Measurements from ENCODE around the gene FPR3.
"Not testable (repeated sequence)": the region's sequence is repeated elsewhere in the genome, so short reads cannot be mapped to it uniquely, and the experiment has no call there.

Gene FPR3

DNA sequence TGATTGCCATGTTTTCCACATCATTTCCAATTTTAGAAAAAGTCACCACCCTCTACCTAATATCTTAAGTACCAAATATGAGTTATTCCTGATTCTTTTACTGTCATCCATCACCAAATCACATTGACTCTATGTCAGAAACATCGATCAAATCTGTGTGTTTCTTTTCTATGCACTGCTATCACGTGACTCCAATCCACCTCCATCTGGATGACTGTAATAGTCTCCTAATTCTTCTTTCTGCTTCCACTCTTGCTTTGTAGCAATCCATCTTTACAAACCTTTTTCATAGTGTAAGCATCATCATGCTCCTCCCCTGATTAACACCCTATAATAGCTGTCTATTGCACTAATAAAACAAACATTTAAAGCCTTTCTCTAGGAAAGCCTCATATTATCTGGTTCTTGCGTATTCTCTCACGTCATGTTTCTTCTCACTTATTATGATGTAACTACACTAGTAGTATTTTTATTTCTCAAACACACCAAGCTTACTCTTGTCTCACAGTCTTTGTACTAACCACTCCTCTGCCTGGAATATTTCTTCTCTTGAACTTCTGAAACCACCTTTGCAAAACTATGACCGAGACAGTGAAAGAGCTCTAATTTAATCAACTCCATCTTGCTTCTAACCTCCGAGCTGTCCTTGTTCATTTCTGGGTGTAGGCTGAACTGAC lies 10.7 kb upstream of the FPR3 start:
- no peak for DNase-seq

DNA sequence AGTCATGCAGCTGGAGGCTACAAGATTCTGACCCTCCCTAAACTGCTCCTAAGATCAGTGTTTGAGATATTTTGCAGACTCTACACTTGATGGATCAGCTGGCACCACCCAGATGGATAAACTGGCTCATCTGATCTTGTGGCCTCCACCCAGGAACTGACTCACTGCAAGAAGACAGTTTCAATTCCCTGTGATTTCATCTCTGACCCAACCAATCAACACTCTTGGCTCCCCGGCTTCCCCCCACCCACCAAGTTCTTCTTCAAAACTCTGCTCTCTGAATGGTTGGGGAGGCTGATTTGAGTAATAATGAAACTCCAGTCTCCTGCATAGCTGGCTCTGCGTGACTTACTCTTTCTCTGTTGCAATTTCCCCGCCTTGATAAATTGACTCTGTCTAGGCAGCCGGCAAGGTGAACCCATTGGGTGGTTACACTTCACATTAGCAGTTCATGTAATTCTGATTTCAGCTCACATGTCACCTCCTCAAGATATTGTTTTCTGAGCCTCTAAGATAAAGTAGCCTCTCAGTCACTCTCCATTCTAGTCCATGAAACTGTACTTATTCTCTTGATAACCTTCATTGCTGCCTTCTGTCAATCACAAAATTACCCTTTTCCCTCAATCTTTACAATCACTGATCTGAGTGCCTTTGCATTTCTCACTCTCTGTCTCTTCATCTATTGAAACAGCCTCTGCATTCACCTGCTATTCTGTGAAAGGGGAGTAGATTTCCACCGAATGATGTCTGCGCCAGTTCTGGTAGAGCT lies 9.9 kb upstream of the FPR3 start:
- DNase-seq: peak; percentile 1 to 4

DNA sequence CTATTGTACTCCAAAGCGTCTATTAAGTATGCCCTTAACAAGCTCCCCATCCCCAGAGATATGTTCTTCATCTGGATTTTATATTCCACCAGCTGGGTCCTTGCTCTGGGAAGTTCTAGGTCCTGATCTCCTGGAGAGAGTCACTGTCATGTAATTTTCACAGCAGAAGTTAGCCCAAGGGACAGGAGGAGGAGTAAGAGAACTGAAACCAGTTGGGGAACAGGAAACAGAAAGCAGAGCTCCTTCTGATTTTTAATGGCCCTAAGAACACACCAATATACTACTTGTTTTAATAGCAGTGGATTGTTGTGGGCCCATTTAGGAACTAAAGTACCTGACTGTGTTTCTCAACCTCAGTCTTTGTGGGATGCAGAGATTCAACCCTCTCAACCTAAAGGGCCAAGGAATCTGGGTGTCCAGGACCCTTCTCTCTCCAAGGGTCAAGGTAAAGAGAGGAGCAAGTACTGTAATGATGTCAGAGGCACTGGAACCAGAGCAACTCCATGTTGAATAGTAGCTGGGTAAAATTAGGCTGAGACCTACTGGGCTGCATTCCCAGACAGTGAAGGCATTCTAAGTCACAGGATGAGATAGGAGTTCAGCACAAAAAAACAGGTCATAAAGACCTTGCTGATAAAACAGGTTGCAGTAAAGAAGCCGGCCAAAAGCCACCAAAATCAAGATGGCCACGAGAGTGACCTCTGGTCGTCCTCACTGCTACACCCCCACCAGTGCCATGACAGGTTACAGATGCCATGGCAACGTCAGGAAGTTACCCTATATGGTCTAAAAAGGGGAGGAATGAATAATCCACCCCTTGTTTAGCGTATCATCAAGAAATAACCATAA lies 8.1 kb upstream of the FPR3 start:
- no peak for DNase-seq

DNA sequence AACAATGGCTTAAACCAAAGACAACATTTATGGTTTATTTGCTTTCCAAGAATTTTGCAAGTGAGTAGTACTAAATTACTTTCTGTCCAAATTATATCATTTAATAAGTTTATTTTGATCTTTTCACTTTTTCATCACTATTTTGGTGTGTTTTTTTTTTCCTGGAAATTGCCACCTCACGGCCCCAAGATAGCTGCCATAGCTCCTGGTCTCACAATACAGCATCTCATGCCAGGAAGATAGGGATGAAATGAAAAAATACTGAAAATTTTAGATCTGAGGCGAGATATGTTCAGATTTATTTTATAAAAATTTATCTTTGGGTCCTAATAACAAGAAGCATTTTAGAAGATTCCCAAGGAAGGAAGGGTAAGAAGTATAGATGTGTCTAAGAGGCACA lies 6.9 kb upstream of the FPR3 start:
- no peak for DNase-seq

DNA sequence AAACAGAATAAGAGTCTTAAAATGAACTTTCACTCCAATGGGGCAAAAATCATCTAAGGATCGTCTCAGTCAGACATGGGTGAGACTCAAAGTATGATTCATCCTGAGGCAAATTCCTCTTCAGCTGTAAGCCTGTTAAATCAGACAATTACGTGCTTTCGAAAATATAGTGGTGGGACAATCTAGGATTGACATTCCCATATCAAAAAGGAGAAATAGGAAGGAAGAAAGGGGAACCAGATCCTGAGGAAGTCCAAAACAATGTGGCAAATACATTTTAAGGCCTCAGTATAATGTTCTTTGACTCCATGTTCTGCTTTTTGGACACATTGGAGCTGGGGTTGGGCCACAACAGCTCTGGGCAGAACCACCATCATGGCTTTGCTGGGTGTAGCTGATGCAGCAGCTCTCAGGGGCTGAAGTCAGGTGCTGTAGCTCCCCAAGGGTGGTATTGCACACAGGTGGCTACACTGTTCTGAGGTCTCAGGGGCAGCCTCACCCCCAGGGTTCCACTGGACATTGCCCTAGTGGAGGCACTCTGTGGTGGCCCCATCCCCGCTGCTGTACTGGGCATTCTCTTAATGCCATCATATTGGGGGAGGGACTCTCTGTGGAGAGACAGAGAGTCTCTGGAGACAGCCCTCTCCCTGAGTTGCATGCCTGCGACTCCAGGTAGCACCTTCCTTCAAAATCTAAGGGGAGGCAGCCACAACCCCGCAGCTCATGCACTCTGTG lies 5.7 kb upstream of the FPR3 start:
- no peak for DNase-seq

DNA sequence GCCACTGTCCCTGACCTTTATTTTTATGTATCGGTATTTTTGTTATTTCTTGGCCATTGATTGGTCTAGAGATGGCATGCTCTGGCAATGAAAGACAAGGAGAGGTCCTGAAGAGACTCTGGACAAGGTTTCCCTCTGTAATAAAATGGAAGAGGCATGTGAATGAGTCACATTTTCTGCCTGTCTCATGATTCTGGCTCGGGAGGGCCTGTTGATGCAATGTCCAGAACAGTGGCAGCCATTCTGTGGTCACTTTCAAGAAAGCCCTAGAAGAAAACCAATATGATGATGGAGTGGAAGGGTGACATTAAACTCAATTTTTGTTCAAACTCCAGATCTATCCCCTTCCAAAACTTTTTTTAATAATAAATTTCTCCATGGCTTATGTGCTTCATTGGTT lies 2.0 kb upstream of the FPR3 start:
- no peak for DNase-seq

DNA sequence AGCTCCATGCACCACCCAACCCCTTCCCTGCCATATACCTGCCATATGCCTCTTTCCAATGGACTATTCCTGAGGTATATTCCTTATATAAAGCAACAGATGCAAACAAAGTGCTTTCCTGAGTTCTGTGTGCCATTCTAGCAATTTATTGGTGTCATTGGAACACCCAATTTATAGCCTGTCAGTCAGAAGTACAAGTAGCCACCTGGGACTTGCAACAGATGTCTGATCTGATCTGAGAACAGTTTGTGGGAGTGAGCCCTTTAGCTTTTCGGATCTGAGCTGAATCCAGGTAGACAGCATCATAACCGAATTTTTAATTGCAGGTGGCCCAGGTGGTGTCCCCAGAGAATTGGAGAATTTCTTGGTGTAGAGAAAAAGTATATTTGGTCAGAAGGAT lies 963 bp upstream of the FPR3 start:
- no peak for DNase-seq

DNA sequence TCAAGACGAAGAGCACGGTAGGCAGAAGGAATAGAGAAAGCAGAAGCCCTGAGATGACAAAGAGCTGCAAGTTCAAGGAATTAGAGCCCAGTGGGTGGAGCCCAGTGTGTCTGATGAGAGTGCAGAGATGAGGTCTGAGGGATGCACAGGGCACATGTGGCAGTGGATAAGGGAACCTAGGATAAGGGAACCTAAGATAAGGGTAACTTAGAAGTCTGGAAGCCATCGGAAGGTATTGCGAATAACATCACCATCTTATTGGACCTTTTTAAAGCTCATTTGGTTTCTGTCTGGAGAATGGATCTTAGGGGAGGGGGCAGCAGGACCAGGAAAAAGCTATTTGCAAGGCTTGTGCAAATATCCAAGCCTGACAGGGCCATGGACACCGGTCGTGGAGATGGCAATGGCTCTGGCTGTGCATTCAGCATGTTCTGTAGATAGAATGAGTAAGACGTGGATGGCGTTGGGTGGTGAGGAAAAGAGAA lies 1.3 kb downstream of the FPR3 start:
- DNase-seq: no peak

DNA sequence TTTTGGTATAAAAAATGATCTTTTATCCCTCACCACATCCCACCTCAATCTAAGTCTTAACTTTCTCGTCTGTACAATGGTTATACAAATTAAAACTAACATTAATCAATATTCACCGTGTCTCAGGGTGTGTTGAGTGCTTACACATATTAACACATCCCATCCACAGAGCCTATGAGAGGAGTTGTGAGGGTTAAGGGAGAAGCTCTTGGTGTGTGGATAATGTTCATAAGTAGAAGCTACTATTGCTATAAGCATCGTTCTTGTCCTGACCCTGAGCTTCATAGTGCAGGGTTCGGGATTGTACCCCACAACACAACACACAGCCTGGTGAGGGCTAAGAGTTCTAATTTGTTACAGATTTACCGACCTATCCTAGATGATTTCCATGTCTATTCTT lies 2.5 kb downstream of the FPR3 start:
- DNase-seq: no peak

DNA sequence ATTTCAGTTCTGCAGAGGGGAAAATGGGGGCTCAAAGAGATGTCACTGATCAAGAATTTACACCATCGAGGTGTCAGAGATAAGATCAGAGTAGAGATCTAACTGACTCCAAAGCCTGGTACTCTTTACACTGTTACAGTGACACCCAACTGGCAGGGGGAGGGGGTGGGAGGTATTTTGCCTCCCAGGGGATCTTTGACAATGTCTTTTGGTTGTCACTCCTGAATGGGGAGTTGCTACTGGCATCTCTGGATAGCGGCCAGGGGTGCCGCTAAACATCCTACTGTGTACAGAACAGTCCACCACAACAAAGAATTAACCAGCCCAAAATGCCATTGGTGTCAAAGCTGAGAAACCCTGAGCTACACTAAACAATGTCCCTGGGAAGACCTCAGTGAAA lies 3.1 kb downstream of the FPR3 start:
- no peak for DNase-seq

DNA sequence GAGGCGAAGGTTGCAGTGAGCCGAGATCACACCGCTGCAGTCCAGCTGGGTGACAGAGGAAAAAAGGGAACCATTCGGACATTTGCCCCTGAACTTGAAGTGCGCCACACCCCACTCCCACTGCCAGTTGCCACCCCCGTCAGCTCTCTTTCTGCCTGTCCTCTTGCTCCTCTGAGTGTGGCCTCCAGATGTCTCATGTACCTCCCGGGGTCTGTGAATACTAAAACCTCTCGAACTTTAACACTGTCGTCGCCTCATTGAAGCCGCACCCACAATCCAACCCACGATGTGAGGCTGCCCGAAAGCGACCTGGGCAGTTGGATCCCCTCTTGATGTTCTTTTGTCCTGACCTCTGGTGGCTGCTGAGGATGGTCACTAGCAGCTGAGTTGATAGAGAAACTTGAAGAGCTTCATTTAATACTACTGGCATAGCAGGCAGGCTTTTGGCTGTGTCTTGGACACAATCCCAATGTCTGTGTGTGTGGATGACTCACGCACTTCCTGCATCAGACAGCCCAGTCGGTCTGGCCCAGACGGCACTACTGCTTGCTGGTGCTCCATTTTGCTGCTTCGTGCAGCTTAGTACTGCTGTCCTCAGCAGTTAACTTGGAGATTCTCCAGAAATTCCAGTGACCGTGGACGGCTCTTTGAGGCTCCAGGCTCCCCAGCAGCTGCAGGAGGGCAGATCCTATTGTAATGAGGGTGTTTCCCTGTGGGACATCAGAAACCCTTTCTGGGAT lies 4.2 kb downstream of the FPR3 start:
- no peak for DNase-seq

DNA sequence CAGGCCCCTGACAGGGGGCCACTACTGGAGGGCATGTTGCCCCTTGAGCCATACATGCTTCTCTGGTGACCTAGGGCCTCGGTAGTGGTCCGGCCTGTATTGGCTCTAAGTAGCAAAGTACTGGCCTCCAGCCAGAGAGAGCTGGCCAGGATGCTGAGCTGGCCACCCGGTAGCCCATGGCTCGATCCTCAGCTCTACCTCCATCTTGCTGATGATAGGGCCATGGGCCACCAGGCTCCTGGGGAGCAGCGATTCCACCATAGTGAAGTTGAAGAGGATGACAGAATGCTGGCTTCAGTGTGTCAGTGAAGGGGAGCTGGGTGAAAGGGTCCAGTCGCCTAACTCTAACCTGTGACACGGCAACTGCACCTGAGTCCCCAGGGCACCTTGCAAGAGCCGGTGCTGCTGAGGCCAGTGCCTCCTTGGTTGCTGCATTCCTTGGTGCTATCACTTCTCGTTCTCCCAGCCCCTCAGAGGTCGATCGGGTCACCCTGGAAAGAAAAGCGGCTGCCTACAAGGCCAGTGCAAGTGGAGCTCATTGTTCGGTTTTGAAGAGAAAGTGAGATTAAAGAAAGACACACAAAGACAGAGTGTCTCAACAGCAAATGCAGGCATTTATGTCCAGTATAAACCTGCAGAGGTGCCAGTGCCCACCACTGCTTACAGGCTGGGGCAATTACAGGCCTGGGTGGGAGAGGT lies 5.0 kb downstream of the FPR3 start:
- no peak for DNase-seq

DNA sequence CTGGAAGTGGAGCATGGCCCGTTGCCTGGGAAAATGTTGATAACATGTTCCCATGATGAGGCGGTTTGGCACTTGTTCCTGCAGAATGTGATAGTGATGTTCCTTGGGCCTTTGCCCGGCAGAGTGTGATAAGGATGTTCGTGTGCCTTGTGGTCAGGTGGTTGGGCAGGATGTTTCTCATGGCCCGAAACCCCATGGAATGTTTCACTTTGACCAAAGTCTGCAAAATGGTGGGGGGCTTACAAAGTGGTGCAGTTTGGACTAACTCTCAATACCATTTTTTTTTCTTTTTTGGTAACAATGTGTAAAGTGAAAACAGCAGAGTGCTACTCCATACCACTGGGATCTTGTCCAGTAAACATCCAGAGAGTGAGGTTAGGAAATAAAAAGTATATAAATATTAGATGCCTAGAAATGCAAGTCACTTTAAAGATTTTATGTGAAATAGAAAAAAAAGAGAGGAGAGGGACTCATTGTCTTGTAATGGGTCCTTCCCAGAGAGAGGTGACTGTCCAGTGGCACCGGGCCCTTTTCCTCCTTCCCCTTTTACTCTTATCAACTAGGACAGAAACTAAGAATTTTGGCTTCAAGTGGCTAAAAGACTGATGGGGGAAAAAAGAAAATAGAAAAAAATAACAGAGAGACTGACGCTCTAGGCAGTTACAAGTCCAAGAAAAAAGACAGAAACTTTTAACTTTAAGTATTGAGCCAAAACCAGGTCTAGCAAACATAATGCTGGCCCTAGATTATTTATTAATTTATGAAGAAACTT lies 5.7 kb downstream of the FPR3 start:
- no peak for DNase-seq

DNA sequence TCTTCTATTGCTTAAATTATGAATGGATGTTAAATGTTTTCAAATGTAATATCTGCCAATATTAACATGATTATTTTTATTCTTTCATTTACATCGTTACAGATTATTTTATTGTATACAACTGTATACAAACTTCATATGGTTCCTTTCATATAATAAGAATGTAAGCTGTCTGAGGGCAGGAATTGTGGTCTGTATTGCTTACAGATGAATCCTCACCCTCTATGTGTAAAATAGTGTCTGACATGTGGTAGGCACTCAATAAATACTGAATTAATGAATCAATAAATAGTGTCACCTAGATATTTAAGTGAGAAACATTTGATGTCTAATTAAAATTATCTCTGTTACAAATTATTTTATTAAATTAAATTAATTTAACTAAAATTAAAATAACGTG lies 7.8 kb downstream of the FPR3 start:
- no peak for DNase-seq

DNA sequence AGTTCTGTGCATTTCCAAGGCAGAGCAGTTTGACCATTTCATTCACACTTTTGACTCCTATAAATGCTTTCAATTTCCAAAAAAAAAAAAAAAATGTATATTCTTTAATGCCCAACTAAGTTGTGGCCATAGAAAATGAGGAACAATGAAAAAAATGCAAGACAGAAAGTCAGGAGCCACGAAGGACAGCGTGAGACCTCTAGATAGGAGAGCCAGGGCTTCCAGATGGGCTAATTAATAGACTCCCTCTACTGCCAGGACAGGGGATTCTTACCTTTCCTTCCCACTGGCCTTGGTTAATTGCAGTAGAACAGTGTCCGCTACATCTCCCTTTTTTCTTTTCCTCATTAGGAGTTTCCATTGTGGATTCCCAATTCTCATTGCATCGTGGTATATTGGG lies 8.6 kb downstream of the FPR3 start:
- DNase-seq: no peak

DNA sequence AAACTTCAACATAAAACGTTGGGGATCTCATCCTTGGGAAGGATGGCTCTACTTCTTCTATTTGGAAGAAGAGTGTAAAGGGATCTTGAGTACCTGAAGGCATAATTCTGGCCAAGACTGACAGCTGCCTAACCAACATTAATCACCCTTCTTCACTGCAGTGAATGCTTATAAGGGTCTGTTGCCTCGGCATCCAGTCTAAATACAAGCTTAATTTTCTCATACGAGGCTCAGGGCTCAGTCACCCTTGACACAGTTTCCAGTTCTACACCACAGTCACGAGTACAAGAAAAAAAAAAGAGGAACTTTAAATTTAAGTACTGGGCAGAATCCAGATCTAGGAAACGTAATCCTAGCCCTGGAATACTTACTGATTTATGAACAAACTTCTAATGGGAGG lies 9.0 kb downstream of the FPR3 start:
- DNase-seq: no peak

DNA sequence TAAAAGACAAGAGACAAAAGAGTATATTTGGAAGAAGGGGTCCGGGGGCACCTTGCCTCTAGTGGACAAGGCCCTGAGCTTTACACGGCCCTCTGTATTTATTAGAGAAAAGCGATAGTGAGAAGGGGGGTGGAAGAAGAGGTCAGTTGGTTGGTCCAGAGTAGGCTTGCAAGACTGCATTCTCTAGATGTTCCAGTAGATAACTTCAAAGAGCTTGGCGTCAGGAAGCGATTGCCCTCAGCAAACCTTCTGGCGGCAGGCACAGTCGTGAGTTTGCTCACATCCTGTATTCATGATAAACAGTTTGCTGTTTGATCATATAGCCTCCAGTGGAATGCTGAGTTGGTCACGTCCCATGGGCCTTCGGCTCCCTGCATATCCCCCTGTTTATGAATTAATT lies 9.8 kb downstream of the FPR3 start:
- not testable (repeated sequence) for DNase-seq

DNA sequence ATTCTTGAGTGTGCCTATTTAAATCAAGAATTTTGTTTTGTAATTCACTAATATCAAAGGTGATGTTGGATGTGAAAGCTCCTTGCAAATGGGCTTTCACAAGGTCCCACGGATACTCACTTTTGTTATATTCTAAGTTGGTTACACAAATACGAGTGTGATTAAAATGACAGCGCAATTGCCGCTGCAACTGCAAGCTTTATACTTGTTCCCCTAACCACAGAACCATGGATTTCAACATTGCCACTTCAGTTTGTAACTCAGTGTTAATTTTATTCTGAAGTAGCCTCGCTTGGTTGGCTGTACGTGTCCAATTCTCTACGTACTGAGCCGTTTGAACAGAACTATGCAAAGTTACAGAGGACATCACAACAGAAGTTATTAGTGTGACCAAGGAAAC lies 10.4 kb downstream of the FPR3 start:
- not testable (repeated sequence) for DNase-seq

DNA sequence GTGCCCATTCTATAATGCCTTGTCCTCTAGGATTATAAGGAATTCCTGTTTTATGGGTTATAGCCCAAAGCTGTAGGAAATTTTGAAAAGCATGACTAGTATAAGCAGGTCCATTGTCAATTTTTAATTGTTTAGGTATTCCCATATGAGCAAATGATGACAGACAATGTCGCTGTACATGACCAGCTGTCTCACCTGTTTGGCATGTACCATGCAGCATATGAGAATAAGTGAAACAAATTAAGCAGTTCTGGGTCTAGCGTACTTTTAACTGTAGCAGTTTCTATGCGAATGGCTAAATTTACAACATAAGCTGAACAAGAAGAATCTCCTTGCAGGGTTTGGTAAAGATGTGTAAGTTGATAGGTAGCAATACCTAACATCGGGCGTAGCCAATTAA lies 11.6 kb downstream of the FPR3 start:
- not testable (repeated sequence) for DNase-seq

DNA sequence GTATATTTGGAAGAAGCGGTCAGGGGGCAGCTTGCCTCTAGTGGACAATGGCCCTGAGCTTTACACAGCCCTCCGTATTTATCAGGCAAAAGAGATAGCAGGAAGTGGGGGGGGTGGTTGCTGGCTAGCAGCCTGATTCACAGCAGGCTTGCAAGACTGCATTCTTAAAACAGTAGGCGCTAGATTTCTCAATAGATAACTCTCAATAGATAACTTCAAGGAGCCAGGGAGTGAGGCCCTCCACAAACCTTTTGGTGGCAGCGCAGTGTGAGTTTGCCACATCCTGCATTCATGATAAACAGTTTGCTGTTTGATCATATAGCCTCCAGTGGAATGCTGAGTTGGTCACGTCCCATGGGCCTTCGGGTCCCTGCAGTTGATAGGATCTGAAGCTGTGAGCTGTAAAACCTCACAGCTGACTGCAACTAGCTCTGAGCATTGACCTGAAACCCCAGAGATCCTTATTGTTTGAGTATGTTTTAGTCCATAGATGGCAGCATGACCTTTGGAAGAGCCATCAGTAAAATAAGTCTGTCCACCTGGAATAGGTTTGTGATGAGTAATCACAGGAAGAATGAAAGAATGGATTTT lies 12.2 kb downstream of the FPR3 start:
- DNase-seq: no peak
